GM12891 (cell line): ENCODE measurements around the gene CEP350.

ENCODE experiments used
- PAX5 ChIP-seq: IDR thresholded peaks from 2 replicates; pipeline ENCODE4 v1.6.1; 2011; ENCODE audit warnings: low read length, moderate library complexity, mild to moderate bottlenecking; ENCODE audit not compliant: insufficient read depth, severe bottlenecking
- POLR2A ChIP-seq: IDR thresholded peaks from 2 replicates; pipeline ENCODE4 v1.6.1; 2011; ENCODE audit warnings: low read depth, low read length, control low read depth
- POLR2AphosphoS5 ChIP-seq: IDR thresholded peaks from 2 replicates; pipeline ENCODE4 v1.6.1; 2011; ENCODE audit warnings: low read depth, low read length, control low read depth
- POU2F2 ChIP-seq: IDR thresholded peaks from 2 replicates; pipeline ENCODE4 v1.6.1; 2011; ENCODE audit warnings: low read depth, mild to moderate bottlenecking, control low read depth, low read length, moderate library complexity
- SPI1 ChIP-seq: IDR thresholded peaks from 2 replicates; pipeline ENCODE4 v1.6.1; 2011; ENCODE audit warnings: low read depth, low read length, control low read depth
- TAF1 ChIP-seq: IDR thresholded peaks from 2 replicates; pipeline ENCODE4 v1.6.1; 2011; ENCODE audit warnings: low read depth, low read length, control low read depth

GRCh38 chr1:180136968-180137356, 182.4 kb downstream of the CEP350 start:
- TF ChIP-seq POLR2A (no peak), POLR2AphosphoS5 (no peak), SPI1 (no peak), TAF1 (no peak), POU2F2 (no peak), PAX5 (no peak)
